Neutrophil (primary cell): ENCODE measurements around the gene MCC.
"Not testable (repeated sequence)": the region's sequence is repeated elsewhere in the genome, so short reads cannot be mapped to it uniquely, and the experiment has no call there.

Experiments used
- H3K27ac ChIP-seq: fragments of 200-600 bp; sonication (generic); 2 replicates; pipeline ENCODE4 v1.5.1; 2016; ENCODE audit warnings: mild to moderate bottlenecking, moderate library complexity
- H3K27me3 ChIP-seq: fragments of 200-600 bp; sonication (generic); 2 replicates; pipeline ENCODE4 v1.6.0; 2016; ENCODE audit warnings: mild to moderate bottlenecking
- H3K36me3 ChIP-seq: fragments of 200-600 bp; sonication (generic); 2 replicates; pipeline ENCODE4 v1.5.1; 2017
- H3K4me1 ChIP-seq, 2 experiments: fragments of 200-600 bp in 1 of 2; sonication (generic) in 1 of 2; 1 replicate in 1 of 2; 2 replicates in 1 of 2; pipeline versions ENCODE4 v1.5.1 to v1.6.1; 2013 to 2016; ENCODE audit warnings: low read depth in 1 of 2, low read length in 1 of 2, mild to moderate bottlenecking in 1 of 2, moderate library complexity in 1 of 2; ENCODE audit not compliant: control insufficient read depth in 1 of 2, insufficient read depth in 1 of 2
- H3K4me3 ChIP-seq, 2 experiments: fragments of 200-600 bp in 1 of 2; sonication (generic) in 1 of 2; 1 replicate in 1 of 2; 2 replicates in 1 of 2; pipeline ENCODE4 v1.5.1; 2013 to 2016; ENCODE audit warnings: low read depth in 1 of 2, low read length in 1 of 2, mild to moderate bottlenecking in 1 of 2, moderate library complexity in 1 of 2
- H3K9me3 ChIP-seq: fragments of 200-600 bp; sonication (generic); 2 replicates; pipeline ENCODE4 v1.5.1; 2016
- TF ChIP-seq, protein P1 (sequence below): fragments of 200-600 bp; sonication (generic); IDR thresholded peaks from 2 replicates; pipeline ENCODE4 v1.5.1; 2016; ENCODE audit warnings: antibody characterized with exemption

The MCC gene

DNA sequence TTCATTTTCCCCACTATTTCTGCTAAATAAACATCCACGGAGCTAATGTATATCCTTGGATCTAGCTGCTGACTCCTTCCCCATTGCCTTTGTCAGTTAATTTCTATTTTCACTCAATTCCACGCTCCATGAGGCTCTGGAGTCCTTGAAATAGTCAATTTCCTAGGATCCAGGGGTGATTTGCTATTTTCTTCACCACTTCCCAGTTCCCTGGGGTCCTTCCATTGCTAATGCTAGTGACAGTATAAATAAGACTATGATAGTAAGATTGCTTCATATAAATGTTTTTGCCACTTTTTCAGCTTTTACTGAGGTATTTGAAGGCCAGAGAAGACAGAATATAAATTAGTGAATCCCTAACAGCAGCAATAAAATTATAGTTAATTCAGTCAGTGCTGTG lies 66.6 kb downstream of the MCC start:
- Histone ChIP-seq H3K27ac (no peak overlapping the region), H3K36me3 (no peaks in the 10 kb centered on the region), H3K27me3 (peaks cover 12% of the 10 kb centered on the region), H3K9me3 (no peaks in the 10 kb centered on the region), H3K4me1 (no peaks in the 10 kb centered on the region), H3K4me3 (no peak overlapping the region)
- TF ChIP-seq, protein P1, sequence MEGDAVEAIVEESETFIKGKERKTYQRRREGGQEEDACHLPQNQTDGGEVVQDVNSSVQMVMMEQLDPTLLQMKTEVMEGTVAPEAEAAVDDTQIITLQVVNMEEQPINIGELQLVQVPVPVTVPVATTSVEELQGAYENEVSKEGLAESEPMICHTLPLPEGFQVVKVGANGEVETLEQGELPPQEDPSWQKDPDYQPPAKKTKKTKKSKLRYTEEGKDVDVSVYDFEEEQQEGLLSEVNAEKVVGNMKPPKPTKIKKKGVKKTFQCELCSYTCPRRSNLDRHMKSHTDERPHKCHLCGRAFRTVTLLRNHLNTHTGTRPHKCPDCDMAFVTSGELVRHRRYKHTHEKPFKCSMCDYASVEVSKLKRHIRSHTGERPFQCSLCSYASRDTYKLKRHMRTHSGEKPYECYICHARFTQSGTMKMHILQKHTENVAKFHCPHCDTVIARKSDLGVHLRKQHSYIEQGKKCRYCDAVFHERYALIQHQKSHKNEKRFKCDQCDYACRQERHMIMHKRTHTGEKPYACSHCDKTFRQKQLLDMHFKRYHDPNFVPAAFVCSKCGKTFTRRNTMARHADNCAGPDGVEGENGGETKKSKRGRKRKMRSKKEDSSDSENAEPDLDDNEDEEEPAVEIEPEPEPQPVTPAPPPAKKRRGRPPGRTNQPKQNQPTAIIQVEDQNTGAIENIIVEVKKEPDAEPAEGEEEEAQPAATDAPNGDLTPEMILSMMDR, result no peak

DNA sequence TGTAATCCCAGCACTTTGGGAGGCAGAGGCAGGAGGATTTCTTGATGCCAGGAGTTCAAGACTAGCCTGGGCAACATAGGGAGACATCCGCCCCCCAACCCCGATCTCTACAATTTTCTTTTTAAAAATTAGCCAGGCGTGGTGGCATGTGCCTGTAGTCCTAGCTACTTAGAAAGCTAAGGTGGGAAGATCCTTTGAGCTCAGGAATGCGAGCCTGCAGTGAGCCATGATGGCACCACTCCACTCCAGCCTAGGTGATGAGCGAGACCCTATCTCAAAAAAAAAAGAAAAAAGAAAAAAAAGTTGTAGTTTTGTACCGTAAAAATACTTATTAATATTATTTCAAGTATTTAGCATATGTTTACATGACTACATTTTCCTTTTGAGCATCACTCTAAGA lies 82.7 kb downstream of the MCC start:
- TF ChIP-seq, protein P1, result no peak
- H3K4me3 ChIP-seq, result no peak overlapping the region
- H3K27ac ChIP-seq, result no peak overlapping the region
- no peaks in the 10 kb centered on the region for H3K4me1 ChIP-seq
- no peaks in the 10 kb centered on the region for H3K9me3 ChIP-seq
- H3K27me3 ChIP-seq, result peaks cover 53% of the 10 kb centered on the region
- H3K36me3 ChIP-seq, result no peaks in the 10 kb centered on the region

DNA sequence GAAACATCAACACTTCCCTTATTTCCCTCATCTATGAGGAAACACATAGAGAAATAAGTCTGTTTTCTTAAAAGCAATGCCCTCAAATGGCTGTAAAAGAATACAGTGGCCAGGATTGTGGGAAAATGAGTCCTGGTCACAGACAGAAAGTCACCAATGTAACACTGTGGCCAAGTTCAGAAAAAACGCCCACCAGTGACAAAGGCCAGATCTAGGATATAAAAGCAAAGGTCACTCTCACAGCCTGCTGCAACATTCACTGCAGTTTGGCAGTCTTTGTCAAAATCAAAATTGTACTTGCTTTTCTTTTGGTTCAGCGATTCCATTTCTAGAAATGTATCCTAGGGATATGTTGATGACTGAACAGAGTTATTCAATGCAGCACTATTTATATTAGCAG lies 84.0 kb downstream of the MCC start:
- TF ChIP-seq, protein P1, result no peak
- no peaks in the 10 kb centered on the region for H3K36me3 ChIP-seq
- H3K27me3 ChIP-seq, result peaks cover 53% of the 10 kb centered on the region
- no peaks in the 10 kb centered on the region for H3K4me1 ChIP-seq
- no peaks in the 10 kb centered on the region for H3K9me3 ChIP-seq
- H3K27ac ChIP-seq, result no peak overlapping the region
- H3K4me3 ChIP-seq, result no peak overlapping the region

DNA sequence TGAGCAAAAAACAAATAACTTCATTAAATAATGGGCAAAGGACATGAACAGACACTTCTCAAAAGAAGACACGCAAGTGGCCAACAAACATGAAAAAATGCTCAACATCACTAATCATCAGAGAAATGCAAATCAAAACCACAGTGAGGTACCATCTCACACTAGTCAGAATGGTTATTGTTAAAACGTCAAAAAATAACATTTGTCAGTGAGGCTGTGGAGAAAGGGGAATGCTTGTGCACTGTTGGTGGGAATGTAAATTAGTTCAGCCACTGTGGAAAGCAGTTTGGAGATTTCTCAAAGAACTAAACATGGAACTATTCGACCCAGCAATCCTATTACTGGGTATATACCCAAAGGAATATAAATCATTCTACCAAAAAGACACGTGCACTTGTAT lies 90.3 kb downstream of the MCC start:
- H3K4me3 ChIP-seq, H3K36me3 ChIP-seq, H3K27ac ChIP-seq, H3K4me1 ChIP-seq, H3K9me3 ChIP-seq: not testable (repeated sequence)
- peaks cover 35% of the 10 kb centered on the region for H3K27me3 ChIP-seq

DNA sequence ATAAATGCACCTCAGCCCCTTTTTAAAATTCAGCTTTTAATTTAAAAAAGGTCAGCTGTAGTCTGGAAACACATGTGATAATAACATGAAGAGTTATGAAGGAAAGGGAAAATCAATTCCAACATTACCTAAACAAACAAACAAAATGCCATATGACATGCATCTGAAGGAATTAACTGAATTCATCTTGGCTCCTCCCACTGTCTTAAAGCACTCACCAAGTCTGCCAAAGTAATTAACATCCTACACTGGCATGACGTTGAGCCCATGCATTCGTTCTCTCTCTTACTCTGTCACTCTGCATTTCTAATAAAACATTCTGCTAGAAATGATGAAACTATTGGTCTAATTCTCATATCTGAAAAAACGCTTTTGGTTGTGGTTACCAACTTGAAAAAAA lies 91.2 kb downstream of the MCC start:
- Histone ChIP-seq H3K27ac (no peak overlapping the region), H3K4me1 (no peaks in the 10 kb centered on the region), H3K9me3 (no peaks in the 10 kb centered on the region), H3K36me3 (no peaks in the 10 kb centered on the region), H3K27me3 (peaks cover 42% of the 10 kb centered on the region), H3K4me3 (no peak overlapping the region)
- TF ChIP-seq, protein P1, result no peak

DNA sequence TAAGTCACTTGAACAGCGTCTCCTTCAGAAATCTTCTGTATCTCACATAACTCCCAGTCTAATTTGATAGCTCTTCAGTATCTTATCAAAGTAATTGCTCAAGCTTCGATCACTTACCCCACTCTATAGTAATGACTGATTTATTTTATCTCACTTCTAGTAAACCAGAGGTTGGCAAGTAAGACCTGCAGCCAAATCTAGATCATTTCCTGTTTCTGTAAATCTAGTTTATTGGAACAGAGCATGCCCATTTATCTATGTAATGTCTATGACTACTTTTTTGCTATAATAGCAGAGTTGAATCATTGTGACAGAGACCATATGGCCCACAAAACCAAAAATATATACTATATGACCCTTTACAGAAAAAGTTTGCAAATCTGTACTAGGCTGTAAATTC lies 93.6 kb downstream of the MCC start:
- Histone ChIP-seq H3K27ac (no peak overlapping the region), H3K4me1 (no peaks in the 10 kb centered on the region), H3K36me3 (no peaks in the 10 kb centered on the region), H3K9me3 (no peaks in the 10 kb centered on the region), H3K4me3 (no peak overlapping the region), H3K27me3 (peaks cover 63% of the 10 kb centered on the region)
- TF ChIP-seq, protein P1, result no peak
